ENCODE results near the gene ZNF587B.
"Not testable (repeated sequence)": the region's sequence is repeated elsewhere in the genome, so short reads cannot be mapped to it uniquely, and the experiment has no call there.

Gene ZNF587B

DNA sequence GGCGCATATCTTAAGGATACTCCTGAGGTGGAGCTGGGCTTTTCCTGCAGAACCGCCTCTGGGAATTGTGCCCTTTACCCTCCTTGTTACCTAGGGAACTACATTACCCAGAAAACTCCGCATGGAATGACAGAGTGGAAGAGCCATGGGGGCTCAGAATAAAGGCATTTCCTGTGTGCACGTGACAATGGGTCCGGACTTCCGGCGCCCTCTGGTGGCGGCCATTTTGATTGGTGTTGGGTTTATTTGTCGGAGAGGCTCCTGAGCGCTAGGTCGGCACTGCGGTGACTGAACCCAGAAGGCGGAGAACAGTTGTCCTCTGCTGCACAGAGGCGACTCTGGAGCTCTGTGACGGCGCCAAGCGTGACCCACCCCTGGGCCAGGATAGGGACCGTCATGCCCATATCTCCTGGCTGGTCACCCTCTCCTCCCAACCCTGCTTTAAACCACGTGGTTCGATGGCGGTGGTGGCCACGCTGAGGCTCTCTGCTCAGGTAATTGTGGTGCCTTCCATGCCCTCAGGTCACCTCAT lies at the start of gene ZNF587B:
Gene ZNF587B (plus strand): TSS at position 229 of the 532 bp plus-strand sequence. CDS start 230 bp downstream, at position 459.
- Mint-ChIP-seq H3K4me3 (no peak within 1 kb of the TSS), H3K4me1 (peaks cover 21% of the 10 kb centered on the region), H3K27ac (peak within 1 kb of the TSS; percentile 31), H3K36me3 (ENCODE audit: low read depth) (peaks cover 43% of the 10 kb centered on the region), H3K9me3 (no peaks in the 10 kb centered on the region), H3K27me3 (no peaks in the 10 kb centered on the region)
- ATAC-seq (no peak), DNase-seq (peak; percentile 41)

DNA sequence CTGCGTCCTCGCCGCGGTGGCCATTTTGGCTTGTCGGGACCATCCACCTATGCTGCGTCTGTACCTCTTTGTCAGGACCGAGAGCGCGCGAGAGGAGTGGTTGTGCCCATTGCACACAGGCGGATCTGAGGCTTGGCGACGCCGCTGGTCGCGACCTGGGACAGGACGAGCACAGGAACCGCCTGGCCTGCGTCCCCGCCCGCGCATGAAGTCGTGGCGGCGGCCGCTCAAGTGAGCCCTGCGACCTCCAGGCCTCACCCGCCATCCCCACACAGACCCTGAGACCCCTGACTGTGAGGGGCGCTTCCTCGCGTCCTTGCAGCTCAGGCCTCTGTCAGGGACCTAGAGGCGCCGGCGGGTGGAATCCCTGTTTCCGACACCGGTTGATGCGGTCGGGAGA lies 43.8 kb upstream of the ZNF587B start:
- peaks cover 32% of the 10 kb centered on the region for H3K9me3 Mint-ChIP-seq
- H3K4me3 Mint-ChIP-seq = no peak overlapping the region
- ATAC-seq (no peak), DNase-seq (no peak)
- H3K27me3 Mint-ChIP-seq = no peaks in the 10 kb centered on the region
- no peak overlapping the region for H3K27ac Mint-ChIP-seq
- no peaks in the 10 kb centered on the region for H3K4me1 Mint-ChIP-seq
- H3K36me3 Mint-ChIP-seq (ENCODE audit: low read depth) = peaks cover 73% of the 10 kb centered on the region

DNA sequence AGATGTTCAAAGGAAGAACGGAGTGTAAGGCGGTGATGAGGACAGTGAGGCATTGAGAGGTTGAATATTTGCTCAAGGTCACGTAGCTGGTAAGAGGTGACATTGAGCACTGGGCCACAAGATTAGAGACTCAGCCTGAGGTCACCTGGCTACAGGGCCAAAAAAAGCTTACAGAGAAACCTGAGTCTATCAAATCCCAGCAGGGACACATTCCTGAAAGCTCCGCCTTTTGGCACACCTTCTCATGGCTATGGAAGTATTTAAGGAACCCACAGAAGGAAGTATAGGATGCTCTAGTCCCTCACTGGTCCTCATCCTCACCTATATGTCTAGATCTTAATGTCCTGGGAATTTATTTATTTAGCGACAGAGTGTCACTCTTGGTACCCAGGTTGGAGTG lies 43.2 kb upstream of the ZNF587B start:
- ATAC-seq = no peak
- DNase-seq = no peak
- Mint-ChIP-seq H3K9me3 (peaks cover 34% of the 10 kb centered on the region), H3K4me1 (no peaks in the 10 kb centered on the region), H3K36me3 (ENCODE audit: low read depth) (peaks cover 72% of the 10 kb centered on the region), H3K4me3 (no peak overlapping the region), H3K27ac (no peak overlapping the region), H3K27me3 (no peaks in the 10 kb centered on the region)

DNA sequence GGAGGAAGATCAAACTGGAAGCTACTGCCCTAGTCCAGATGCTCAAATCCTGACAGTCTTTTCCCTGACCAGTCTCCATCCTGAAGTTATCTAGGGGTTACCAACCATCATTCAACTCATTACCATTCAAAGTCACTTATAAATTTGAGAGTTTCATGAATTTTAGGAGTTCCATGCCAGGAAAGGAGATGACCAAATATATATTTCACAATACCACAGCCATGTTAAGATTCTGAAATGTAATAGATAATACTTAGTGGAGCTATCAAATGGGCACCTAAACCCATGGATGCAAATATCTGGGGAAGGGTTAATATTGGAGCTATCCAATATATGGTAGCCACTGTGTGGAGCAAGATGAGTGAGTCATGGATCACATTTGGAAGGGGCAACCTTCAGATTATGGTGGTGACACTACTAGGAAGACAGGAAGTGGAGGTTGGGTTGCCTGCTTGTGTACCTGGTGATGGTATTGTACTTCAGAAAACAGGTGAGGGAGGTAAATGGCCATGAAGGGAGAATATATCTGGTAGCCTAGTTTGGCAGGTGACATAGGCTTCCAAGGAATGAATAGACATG lies 41.9 kb upstream of the ZNF587B start:
- Mint-ChIP-seq H3K36me3 (ENCODE audit: low read depth) (peaks cover 70% of the 10 kb centered on the region), H3K4me1 (no peaks in the 10 kb centered on the region), H3K27ac (no peak overlapping the region), H3K27me3 (no peaks in the 10 kb centered on the region), H3K4me3 (no peak overlapping the region), H3K9me3 (peaks cover 34% of the 10 kb centered on the region)
- ATAC-seq (no peak), DNase-seq (no peak)

DNA sequence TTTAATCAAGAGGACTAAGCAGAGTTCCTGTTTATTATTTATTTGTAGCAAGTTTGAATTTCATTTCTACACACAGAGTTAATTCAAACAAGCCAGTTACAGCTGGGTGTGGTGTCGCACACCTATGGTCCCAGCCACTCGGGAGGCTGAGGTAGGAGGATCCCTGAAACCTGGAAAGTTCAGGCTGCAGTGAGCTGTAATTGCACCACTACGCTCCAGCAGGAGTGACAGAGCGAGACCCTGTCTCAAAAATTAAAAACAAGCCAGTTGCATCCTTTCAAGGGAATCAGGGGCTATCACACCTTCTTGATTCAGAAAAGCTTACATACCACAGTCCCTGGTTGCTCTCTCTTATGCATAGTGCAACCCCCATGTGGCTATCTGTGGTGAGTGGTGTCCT lies 40.8 kb upstream of the ZNF587B start:
- ATAC-seq = no peak
- H3K27me3 Mint-ChIP-seq = no peaks in the 10 kb centered on the region
- peaks cover 73% of the 10 kb centered on the region for H3K36me3 Mint-ChIP-seq (ENCODE audit: low read depth)
- peaks cover 38% of the 10 kb centered on the region for H3K9me3 Mint-ChIP-seq
- no peaks in the 10 kb centered on the region for H3K4me1 Mint-ChIP-seq
- no peak overlapping the region for H3K4me3 Mint-ChIP-seq
- DNase-seq = no peak
- no peak overlapping the region for H3K27ac Mint-ChIP-seq

DNA sequence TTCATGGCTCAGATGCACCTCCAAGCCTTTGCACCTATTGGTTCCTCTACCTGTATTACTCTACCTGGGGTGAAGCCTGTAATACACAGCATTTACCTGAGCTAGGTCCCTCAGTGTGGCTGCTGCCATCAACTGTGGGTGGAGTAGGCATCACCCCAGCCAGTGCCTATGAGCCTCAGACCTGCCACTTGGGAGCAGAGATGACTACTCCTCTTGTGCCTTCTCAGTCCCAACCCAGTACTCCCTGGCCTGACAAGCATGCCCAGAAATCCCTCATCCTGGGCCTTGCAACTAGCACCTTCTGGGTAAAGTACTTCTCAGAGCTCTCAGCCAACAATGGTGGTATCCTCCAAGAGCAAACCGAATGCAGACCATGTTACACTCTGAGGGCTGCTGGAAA lies 33.5 kb upstream of the ZNF587B start:
- peaks cover 11% of the 10 kb centered on the region for H3K9me3 Mint-ChIP-seq
- H3K27me3 Mint-ChIP-seq, ATAC-seq, DNase-seq, H3K4me3 Mint-ChIP-seq, H3K4me1 Mint-ChIP-seq, H3K27ac Mint-ChIP-seq: not testable (repeated sequence)
- peaks cover 60% of the 10 kb centered on the region for H3K36me3 Mint-ChIP-seq (ENCODE audit: low read depth)

DNA sequence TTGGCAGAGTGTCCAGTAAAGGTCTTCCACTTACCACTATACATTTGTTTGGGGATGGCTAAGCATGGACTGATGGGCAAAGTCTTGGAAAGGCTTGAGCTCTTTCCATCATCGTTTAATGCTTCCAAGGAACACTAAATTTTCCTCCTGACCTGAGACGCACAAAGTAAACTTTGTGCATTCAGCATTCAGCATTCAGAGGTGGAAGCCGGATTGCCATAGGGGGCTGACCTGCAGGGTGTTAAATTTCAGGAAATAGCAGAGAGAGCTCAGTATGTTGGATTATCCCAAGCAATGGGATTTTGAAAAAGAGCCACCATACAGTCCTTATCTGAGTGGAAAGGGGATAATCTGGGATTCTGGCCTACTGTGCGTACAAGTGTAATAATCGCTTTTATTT lies 29.4 kb upstream of the ZNF587B start:
- H3K4me3 Mint-ChIP-seq = no peak overlapping the region
- no peak overlapping the region for H3K27ac Mint-ChIP-seq
- ATAC-seq = no peak
- peaks cover 22% of the 10 kb centered on the region for H3K4me1 Mint-ChIP-seq
- DNase-seq = no peak
- H3K9me3 Mint-ChIP-seq = no peaks in the 10 kb centered on the region
- H3K36me3 Mint-ChIP-seq (ENCODE audit: low read depth) = peaks cover 42% of the 10 kb centered on the region
- H3K27me3 Mint-ChIP-seq = no peaks in the 10 kb centered on the region

DNA sequence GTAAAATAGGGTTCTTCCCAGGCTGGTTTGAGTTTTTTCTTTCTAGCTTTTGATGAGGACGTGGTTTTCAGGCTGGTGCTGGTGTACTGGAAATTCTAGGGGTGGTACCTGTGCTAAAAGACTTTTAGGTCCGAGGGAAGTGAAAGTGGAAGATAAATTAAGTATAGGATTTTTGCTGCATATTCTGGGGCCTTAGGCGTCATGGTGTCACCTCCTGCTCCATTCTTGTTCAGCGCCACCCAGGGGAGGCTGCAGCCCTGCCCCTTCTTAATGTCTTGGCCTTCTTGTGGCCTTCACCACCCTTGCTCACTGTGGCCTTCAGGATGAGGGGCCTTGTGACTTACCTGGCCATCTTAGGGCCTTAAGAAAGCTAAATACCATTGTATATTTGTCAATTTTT lies 27.8 kb upstream of the ZNF587B start:
- Mint-ChIP-seq H3K4me1 (peaks cover 25% of the 10 kb centered on the region), H3K27me3 (no peaks in the 10 kb centered on the region), H3K4me3 (no peak overlapping the region), H3K36me3 (ENCODE audit: low read depth) (peaks cover 37% of the 10 kb centered on the region), H3K27ac (peak overlapping the region; percentile 9), H3K9me3 (no peaks in the 10 kb centered on the region)
- no peak for ATAC-seq
- no peak for DNase-seq

DNA sequence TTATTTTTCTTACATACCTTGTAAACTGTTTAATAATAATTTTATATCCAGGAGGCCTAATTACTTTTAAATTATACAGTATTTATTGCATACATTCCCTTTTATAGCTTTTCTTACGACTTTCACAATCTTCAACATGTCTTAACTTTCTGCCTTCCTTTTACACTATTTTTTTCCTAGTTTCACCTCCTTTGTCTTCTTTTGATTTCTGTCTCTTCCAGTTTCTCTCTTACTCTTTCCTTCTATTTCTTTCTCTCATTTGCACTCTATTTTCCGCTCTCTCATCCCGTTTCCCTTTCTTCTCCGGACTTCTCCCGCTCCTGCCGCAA lies 26.9 kb upstream of the ZNF587B start:
- Mint-ChIP-seq H3K4me1 (peaks cover 25% of the 10 kb centered on the region), H3K36me3 (ENCODE audit: low read depth) (peaks cover 43% of the 10 kb centered on the region), H3K4me3 (peak overlapping the region; percentile 73), H3K9me3 (no peaks in the 10 kb centered on the region), H3K27me3 (no peaks in the 10 kb centered on the region), H3K27ac (peak overlapping the region; percentile 70)
- ATAC-seq (no peak), DNase-seq (no peak)

DNA sequence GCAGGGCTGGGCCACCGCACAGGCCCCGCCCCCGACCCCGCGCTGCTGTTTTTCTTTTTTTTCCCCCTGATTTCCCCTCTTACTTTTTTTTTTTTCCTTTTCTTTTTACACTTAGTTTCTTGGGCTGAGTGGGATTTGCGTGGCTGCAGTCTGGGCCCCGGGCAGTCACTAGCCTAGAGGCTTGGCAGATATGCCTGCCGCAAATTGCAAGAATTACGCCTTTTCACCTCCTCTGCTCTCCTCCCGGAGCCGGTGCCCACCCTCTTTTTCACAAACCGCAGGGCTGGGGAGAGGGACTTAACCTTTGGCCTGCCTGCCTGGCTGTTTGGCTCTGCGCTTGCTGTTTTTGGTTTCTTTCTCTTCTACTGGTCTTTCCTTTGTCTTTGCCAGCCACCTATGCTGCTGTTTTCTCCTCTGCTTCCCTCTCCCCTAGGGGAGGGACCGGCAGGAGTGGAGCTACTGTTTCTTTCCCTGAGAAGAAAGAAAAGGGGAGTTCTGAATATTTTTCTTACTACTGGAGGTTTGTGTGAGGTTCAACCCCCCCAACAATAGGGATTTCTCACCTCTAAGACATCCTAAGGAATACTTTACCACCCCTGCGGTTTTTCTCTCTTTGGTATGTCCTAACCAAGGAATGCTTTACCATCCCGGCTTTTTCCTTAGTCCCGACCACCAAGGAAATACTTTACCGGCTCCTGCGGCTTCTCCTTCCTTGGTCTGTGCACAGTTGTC lies 26.3 kb upstream of the ZNF587B start:
- Mint-ChIP-seq H3K27ac (peak overlapping the region; percentile 70), H3K4me3 (peak overlapping the region; percentile 73), H3K4me1 (peaks cover 25% of the 10 kb centered on the region), H3K9me3 (no peaks in the 10 kb centered on the region), H3K27me3 (no peaks in the 10 kb centered on the region), H3K36me3 (ENCODE audit: low read depth) (peaks cover 45% of the 10 kb centered on the region)
- DNase-seq (no peak), ATAC-seq (peak; percentile 54)

DNA sequence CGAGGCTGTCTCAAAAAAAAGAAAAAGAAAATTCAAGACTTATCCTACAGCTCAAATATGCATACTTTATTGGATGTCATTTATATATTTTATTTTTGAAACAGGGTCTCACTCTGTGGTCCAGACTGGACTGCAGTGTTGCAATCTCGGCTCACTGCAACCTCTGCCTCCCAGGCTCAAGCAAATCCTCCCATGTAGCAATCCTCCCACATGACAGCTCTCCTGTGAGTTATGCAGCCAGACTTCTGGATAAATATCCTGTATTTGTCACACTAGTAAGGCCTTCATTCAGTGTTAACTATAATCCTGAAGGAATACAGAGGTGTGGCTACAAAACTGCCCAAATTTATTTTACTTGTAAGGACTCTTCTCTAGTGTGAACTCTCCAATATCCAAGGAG lies 22.6 kb upstream of the ZNF587B start:
- Mint-ChIP-seq H3K4me3 (no peak overlapping the region), H3K27ac (no peak overlapping the region), H3K9me3 (no peaks in the 10 kb centered on the region), H3K36me3 (ENCODE audit: low read depth) (peaks cover 52% of the 10 kb centered on the region), H3K4me1 (peaks cover 34% of the 10 kb centered on the region), H3K27me3 (no peaks in the 10 kb centered on the region)
- DNase-seq (no peak), ATAC-seq (no peak)

DNA sequence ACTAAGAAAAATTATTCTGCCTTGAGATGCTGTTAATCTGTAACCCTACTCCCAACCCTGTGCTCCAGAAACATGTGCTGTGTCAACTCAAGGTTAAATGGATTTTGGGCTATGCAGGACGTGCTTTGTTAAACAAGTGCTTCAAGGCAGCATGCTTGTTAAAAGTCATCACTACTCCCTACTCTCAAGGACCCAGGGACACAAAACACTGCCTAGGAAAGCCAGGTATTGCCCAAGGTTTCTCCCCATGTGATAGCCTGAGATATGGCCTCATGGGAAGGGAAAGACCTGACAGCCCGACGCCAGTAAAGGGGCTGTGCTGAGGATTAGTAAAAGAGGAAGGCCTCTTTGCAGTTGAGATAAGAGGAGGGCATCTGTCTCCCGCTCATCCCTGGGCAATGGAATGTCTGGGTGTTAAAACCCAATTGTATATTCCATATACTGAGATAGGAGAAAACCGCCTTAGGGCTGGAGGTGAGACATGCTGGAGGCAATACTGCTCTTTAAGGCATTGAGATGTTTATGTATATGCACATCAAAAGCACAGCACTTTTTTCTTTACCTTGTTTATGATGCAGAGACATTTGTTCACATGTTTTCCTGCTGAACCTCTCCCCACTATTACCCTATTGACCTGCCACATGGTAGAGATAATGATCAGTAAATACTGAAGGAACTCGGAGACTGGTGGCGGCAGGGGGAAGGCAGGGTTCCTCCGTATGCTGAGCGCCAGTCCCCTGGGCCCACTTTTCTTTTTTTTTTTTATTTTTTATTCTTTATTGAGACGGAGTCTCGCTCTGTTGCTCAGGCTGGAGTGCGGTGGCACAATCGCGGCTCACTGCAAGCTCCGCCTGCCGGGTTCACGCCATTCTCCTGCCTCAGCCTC lies 19.4 kb upstream of the ZNF587B start:
- peaks cover 43% of the 10 kb centered on the region for H3K4me1 Mint-ChIP-seq
- not testable (repeated sequence) for H3K27me3 Mint-ChIP-seq, DNase-seq, H3K9me3 Mint-ChIP-seq, H3K4me3 Mint-ChIP-seq, H3K27ac Mint-ChIP-seq, ATAC-seq
- H3K36me3 Mint-ChIP-seq (ENCODE audit: low read depth) = peaks cover 46% of the 10 kb centered on the region

DNA sequence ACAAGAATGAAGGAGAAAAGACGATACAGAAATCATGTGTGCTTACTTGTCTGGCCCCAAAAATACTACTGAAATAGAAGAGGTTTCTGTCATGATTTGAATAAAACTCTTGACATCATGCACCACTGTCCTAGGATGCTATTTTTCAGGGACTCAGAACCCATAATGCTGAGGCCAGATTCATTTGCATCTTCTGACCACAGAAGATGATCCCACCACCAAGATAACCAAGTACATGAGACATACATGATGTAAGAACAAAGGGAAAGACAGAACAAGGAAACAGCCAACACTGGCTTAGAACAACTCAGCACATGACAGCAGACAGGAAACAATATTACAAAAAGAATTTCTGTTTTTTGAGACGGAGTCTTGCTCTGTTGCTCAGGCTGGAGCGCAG lies 17.9 kb upstream of the ZNF587B start:
- ATAC-seq (peak; percentile 25), DNase-seq (no peak)
- peak overlapping the region; percentile 75 for H3K27ac Mint-ChIP-seq
- no peaks in the 10 kb centered on the region for H3K9me3 Mint-ChIP-seq
- peaks cover 40% of the 10 kb centered on the region for H3K36me3 Mint-ChIP-seq (ENCODE audit: low read depth)
- peaks cover 43% of the 10 kb centered on the region for H3K4me1 Mint-ChIP-seq
- peak overlapping the region; percentile 38 for H3K4me3 Mint-ChIP-seq
- no peaks in the 10 kb centered on the region for H3K27me3 Mint-ChIP-seq

DNA sequence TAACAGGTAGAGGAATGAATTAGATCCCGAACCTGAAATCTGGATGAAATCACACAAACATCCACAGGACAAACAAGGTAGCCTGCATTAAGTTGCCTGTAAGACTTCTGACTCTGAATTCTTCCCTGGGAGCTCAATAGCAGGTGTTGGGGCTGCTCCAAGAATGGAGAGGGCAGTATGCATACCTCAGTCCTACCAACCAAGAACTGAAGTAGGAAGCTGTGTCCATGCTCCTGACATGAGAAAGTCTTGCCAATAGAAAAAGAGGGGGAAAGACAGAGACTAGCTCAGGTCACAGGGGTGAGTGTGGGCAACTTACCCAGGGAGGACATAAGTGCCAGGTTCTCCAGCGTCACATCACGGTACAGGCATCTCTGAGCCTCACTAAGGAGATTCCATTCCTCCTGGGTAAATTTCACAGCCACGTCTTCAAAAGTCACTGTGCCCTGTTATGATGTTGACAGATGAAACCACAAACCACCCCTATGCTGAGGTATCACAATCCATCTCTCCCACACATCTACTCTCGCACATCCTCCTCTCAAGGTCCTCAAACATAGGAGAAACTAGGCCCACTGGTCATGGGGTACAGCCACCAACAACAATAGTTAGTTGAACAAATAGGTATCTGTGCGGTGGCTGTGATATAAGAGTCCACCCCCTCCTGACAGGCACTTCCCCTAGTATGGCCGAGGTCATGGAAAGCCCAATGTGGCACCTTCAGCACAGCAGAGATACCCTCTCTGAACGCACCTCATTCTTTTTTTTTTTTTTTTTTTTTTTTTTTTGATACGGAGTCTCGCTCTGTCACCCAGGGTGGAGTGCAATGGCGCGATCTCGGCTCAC lies 16.9 kb upstream of the ZNF587B start:
- ATAC-seq = peak; percentile 17
- not testable (repeated sequence) for H3K9me3 Mint-ChIP-seq, H3K27me3 Mint-ChIP-seq, DNase-seq
- peak overlapping the region; percentile 57 for H3K27ac Mint-ChIP-seq
- peak overlapping the region; percentile 91 for H3K4me3 Mint-ChIP-seq
- peaks cover 32% of the 10 kb centered on the region for H3K36me3 Mint-ChIP-seq (ENCODE audit: low read depth)
- peaks cover 43% of the 10 kb centered on the region for H3K4me1 Mint-ChIP-seq

Data from activated naive CD8-positive, alpha-beta T cell treated with anti-CD3 and anti-CD28 coated beads, Interleukin-2, amount 50 U/mL, for 24 hours (primary cell).